Neural progenitor cell (in vitro differentiated cells): ENCODE results near the gene CYP2D6.
"Not testable (repeated sequence)": the region's sequence is repeated elsewhere in the genome, so short reads cannot be mapped to it uniquely, and the experiment has no call there.

Experiments
- CTCF ChIP-seq: fragments of 200-600 bp; sonication (generic); IDR thresholded peaks from 2 replicates; pipeline ENCODE4 v1.5.1; 2017; ENCODE audit warnings: antibody characterized with exemption, mild to moderate bottlenecking
- EZH2 ChIP-seq: fragments of 200-600 bp; sonication (generic); IDR thresholded peaks from 2 replicates; pipeline ENCODE4 v1.6.1; 2017; ENCODE audit warnings: antibody characterized with exemption, mild to moderate bottlenecking, moderate library complexity

GRCh38 chr22:42128776-42129694 is 1.6 kb downstream of the CYP2D6 start:
- not testable (repeated sequence) for TF ChIP-seq CTCF, EZH2
